GM18951 (cell line): ENCODE results near the gene CGREF1.

Experiments
- POLR2A ChIP-seq: IDR thresholded peaks from 4 replicates; pipeline ENCODE4 v1.6.1; 2011; ENCODE audit warnings: mild to moderate bottlenecking; ENCODE audit not compliant: insufficient read length, insufficient read depth; ENCODE audit errors: extremely low read depth
- in situ Hi-C: fragments of 300-500 bp; cut with MboI; formaldehyde crosslinking; loops from one replicate; pipeline ENCODE4 v1.12.0; 2022; ENCODE audit warnings: low sequenced_read_pairs, mixed read lengths, inconsistent platforms; ENCODE audit not compliant: unreplicated experiment

The CGREF1 gene

GRCh38 chr2:27149570-27150405, 30.9 kb upstream of the CGREF1 start:
- no peak for TF ChIP-seq POLR2A
- in situ Hi-C loops: no loop called here

- in situ Hi-C loops: no loop called here
- TF ChIP-seq POLR2A: no peak
Measured at GRCh38 chr2:27148801-27149439, 30.0 kb upstream of the CGREF1 start, which contains the start of gene TCF23. Gene TCF23, plus strand, starts transcription at chr2:27149004. Its CDS starts 130 bp downstream, at chr2:27149134.

GRCh38 chr2:27147935-27148334, 29.0 kb upstream of the CGREF1 start:
- in situ Hi-C loops: no loop called here
- TF ChIP-seq POLR2A: no peak

DNA sequence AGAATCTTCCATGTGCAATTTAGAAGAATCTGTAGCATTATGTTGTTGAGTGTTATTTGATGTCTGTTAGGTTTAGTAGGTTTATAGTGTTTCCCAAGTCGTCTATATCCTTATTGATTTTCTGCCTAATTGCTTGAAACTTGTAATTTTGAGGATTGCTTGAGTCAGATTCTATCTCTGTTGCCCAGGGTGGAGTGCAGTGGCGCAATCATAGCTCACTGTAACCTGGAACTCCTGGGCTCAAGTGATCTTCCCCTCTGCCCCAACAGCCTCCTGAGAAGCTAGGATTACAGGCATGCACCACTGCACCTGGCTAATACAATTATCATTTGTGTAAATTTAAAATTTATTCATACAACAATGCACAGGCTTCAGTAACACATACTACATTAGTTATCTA, 26.8 kb upstream of the CGREF1 start:
- no peak for TF ChIP-seq POLR2A
- in situ Hi-C loops: no loop called here

DNA sequence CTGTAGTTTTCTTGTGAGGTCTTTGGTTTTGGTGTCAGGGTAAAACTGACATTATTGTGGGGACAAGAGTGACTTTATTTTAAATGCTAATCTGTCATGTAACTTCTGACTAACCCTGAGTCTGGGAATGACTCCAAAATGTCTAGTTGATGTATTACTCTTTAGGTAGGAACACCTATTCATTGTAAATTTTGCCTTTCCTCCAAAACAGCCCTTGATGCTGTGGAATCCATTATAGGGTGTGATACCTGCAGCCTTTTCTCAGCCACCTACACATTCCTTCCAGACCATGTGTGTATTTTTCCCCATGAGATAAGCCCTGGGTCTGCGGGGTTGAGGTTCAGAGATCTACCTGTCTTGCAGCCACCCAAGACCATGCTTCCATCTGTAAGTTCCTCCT, 24.4 kb upstream of the CGREF1 start:
- TF ChIP-seq POLR2A: no peak
- in situ Hi-C loops: no loop called here

DNA sequence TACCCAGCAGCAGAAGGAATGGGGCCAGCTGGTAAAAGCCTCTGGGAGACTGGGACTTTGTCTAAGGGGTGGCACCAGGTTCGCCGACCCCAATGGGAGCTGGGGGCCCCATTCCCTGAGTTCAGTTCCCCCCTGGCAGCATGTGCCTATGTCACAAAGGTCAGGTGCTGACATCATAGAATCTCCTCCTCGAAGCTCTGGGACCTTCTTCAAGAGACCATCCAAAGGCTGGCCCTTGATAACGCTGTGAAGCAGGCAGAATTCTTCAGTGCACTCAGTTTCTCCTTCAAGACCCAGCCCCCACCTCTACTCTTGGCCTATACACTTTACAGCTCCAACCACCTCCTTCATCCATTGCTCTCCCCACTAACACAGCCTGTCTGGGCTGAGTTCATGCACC, 20.4 kb upstream of the CGREF1 start, which contains the start of gene PRR30:
PRR30 (minus strand) TSS at position 101 of the 400 bp plus-strand sequence. CDS start 1,081 bp downstream, outside the sequence.
- no peak for TF ChIP-seq POLR2A
- in situ Hi-C loops: no loop called here

GRCh38 chr2:27138111-27138510, 19.2 kb upstream of the CGREF1 start:
- TF ChIP-seq POLR2A: no peak
- in situ Hi-C loops: no loop called here

DNA sequence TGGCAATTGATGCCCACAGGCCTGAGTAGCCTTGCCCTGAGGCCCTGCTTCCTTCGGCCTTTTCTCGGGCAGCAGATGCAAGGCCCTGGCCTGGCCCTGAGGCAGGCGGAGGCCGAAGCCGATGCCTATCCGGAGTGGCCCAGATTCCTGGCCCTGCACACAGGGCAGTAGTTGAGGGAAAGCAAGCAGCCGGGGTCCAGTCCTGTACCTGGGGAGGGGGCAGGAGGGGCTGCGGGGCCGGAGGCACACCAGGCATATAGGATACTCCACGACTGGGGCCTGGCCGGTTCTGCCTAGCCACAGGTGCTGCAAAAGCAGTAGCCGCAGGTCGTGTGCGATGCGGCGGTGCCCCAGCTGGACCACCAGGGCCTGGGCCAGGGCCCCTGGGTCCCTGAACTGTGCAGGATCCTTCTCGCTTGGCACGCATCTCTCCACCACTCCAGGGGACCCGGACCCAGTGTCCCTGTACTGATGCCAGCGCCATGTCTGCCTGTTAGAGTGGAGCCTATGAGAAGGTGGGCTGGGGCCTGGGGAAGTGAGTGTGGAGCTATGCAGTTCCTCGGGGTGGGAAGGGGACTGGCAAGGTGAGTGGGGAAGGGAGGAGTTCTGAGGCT, 18.5 kb upstream of the CGREF1 start:
- in situ Hi-C loops: no loop called here
- no peak for TF ChIP-seq POLR2A

GRCh38 chr2:27136751-27137150, 17.8 kb upstream of the CGREF1 start:
- no peak for TF ChIP-seq POLR2A
- in situ Hi-C loops: no loop called here

DNA sequence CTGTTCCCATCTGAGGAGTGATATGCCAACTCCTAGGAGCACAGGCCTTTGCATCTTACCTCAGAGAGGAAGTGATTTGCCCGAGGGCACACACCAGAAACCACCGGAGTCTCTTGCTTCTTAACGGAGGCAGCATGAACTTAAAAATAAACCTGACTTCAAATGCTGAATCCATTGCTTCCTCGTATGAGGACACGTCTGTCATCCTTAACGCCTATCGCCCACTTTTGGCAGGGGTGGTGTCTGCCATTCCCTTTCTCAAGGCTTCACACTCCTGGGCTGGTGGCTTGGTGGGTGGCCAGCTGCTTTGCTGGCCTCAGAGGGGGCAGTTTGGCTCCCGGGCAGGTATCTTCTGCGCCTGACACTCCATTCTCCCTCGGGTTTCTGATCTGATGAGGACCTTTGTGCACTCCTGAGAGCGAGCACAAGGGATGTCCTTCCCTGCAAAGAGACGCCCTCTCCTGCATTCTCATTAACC, 16.6 kb upstream of the CGREF1 start:
- in situ Hi-C loops: no loop called here
- no peak for TF ChIP-seq POLR2A

DNA sequence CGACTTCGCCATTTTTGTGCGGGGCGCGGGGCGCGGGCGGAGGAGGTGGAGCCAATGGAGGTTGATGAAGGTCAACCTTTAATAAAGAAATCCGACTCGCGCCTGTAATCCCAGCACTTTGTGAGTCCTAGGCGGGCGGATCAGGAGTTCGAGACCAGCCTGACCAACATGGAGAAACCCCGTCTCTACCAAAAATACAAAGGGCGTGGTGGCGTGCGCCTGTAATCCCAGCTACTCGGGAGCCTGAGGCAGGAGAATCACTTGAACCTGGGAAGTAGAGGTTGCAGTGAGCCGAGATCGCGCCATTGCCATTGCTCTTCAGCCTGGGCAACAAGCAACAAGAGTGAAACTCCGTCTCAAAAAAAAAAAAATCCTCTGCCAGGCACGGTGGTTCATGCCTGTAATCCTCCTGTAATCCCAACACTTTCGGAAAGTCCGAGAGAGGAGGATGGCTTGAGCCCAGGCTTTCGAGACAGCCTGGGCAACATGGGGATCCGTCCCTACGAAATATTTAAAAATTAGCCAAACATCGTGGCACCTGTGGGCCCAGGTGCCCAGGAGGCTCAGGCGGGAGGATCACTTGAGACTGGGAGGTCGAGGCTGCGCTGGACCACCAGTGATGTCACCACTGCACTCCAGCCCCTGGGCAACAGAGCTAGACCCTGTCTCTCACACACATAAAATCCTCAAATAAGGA, 16.0 kb upstream of the CGREF1 start:
- in situ Hi-C loops: no loop called here
- no peak for TF ChIP-seq POLR2A

DNA sequence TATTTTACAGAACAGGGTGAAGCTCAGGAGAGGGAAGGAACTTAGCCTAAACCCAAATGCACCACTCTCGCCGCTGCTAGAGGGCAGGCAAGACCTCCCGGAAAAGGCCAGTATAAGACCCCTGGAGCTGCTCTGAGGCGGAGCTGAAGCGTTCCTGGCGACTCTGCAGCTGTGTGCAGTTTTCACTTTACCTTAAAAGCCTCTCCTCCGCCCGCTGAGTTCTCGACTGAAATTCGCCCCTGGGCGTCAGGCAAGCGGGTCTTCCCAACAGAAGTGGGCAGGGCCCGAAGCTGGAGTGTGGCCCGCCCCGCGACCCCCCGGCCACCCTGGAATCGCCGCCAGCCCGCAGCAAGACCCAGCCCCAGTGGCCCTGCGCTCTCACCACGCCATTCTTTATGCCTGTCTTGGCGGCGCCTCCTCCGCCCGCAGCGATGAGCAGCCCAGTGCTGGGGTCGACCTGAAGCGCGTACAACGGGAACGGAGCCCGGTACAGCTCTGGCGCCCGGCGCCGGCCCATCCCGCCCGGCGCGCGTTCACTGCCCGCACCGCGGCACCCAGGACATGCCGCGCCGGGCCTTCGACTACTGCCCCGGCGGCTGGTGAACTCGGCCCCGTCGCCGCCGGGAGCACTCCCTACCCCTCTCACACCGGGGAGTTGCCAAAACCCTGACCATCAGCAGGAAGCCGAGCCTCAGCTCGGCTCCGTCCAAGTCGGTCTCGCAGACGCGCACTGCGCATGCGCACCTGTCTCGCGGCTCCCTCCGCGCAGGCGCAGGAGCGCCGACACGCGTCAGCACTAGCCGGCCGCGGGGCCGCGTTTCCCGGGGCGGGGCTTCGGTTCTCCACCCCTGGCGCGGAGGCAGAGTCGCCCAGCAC, 15.2 kb upstream of the CGREF1 start, which contains the start of gene PREB:
PREB (minus strand) TSS at position 732 of the 876 bp plus-strand sequence; CDS start at position 517, 215 bp downstream.
- in situ Hi-C loops: no loop called here
- TF ChIP-seq POLR2A: peak; percentile 95
